Left kidney (tissue), 2 donors: ENCODE data around the gene DNAH6. TPM values are rescaled to one million over a fixed set of nuclear protein-coding genes. Genes with fewer than 3 reads are reported as not detected.

Experiments
- DNase-seq: peaks from one replicate; pipeline ENCODE4 v3.0.0-alpha.2; 2013
- polyA plus RNA-seq: library from polyadenylated mRNA; unstranded; fragments of 120-200 nt; gene quantifications from one replicate; pipeline ENCODE4 v1.2.1, GENCODE V29; 2013; ENCODE audit not compliant: insufficient read length

The DNAH6 gene
- polyA plus RNA-seq, 1 donor, result 3.6 TPM

DNA sequence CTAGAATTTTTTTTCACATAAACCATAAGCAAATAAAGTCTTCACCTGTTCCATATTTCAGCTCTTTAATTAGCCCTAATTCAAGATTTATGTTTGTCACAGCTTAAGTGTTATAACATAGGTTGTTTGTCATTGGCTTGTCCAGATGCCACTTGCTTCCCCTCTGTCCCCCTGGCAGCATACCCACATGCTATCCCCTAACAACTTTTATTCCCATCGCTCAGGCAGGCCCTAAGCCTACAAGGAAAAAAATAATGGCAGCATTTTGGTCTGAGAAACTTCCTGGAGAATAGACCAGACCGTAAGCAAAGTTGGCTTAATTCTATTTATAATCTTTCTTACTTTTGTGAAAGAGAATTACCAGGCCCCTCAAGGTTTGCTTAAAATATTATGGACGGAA, 173.9 kb downstream of the DNAH6 start:
- no peak for DNase-seq

DNA sequence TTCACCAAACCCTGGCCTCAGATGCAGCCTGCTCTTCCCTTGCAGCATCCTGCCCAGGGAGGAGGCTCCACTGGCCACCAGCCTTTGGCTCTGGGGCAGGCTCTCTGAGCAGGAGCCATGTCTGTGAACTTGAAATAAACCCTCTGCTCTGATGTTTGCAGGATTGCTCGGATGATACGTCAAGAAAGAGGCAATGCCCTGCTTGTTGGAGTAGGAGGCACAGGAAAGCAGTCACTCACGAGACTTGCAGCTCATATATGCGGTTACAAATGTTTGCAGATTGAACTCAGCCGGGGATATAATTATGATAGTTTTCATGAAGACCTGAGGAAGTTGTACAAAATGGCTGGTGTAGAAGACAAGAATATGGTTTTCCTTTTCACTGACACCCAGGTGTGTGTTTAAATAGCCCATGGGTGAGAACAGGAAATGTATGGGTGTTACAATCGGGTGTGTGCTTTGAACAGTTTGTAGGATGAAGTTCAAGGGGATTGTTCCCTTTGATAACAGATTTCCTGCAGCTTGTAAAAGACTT, 177.9 kb downstream of the DNAH6 start:
- DNase-seq, result no peak

DNA sequence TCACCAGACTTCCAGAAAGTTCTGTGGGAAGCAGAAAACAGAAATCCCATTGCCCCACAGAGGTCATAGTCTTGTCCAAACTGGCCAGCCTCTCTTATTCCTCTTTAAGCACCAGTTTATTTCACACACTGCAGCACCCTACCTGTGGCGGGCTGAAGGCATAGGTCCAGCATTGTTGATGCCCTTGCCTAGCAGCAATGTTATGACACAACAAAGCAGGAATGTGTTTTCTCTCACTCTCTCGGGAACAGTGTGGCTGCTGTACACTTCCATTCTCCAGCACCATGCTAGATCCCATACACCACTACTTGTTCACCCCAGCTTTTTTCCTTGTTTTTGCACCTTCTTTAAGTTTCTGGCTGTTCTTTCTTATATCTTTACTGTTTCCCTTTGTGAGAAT, 181.6 kb downstream of the DNAH6 start:
- DNase-seq, result no peak

- DNase-seq, result no peak
Observed at GRCh38 chr2:84700006-84700405, 183.7 kb downstream of the DNAH6 start.

DNA sequence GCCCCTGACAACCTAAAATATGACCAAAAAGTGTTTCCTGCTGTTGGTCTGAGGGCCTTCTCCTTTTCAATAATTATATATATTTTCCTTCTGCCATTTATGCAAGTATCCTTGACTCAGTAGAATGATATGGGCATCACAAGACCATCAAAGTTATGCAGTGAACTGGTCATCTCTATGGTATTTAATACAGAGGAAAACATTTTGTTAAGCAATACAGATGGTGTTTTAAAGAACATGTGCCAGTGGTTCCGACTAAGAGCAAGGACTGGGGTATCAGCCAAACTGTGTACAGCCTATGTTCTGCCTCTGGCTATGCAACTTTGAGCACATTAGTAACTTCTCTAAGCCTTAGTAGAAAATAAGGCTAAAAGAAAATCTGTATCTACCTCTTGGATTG, 185.6 kb downstream of the DNAH6 start:
- DNase-seq, result no peak

GRCh38 chr2:84702941-84703340, 186.6 kb downstream of the DNAH6 start:
- DNase-seq, result no peak

- DNase-seq, result no peak
Observed at GRCh38 chr2:84703831-84704230, 187.5 kb downstream of the DNAH6 start.

DNA sequence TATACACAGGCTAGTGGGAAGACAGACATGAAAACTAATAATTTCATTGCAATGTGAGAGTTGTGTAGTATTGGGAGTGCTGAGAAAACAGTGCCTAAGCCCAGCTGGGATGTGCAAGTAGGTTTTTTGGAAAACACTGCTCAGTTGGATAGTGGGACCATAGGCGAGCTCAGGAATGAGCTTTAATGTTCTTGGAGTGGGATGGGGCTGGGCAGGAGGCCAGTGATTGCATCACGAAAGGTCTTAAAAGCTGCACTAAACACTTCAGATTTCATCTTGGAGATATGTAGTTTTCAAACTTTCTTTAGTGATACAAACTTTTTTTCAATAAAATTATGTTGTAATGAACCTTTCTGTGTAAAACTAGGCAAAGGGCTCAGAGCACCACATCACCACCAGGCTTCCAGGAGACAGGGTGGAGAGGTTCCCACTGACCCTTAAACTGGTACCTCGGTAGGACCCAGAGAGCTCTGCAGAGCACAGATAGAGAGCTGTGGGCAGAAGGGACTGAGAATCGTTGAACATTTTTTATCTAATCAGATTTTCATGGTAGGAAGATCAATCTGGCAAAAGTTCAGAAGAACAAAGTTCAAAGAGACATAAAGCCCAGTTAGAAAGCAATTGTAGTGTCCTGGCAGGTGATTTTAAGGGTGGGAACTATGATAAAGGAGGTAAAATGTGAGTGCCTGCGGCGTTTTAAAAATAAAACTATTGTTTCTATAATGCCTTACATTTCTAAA, 188.4 kb downstream of the DNAH6 start:
- DNase-seq, result no peak

- DNase-seq, result no peak
Observed at GRCh38 chr2:84705858-84706257, 189.6 kb downstream of the DNAH6 start.

DNA sequence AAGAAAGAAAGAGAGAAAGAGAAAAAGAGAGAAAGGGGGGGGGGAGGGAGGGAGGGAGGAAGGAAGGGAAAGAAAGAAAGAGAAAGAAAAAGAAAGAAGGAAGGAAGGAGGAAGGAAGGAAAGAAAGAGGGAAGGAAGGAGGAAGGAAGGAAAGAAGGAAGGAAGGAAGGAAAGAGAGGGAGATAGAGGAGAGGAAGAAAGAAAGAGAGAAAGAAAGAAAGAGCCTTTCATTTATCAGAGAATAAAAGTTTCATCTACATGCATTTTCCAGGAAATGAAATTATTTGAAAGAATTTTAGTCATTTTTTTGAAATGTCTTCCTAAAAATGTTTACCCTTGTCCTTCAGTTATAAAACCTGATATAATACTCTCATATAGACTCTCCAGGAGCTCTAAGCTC, 192.1 kb downstream of the DNAH6 start:
- DNase-seq, result no peak

- no peak for DNase-seq
Observed at GRCh38 chr2:84711651-84712050, 195.4 kb downstream of the DNAH6 start.

- DNase-seq, result no peak
Observed at GRCh38 chr2:84713441-84713840, 197.1 kb downstream of the DNAH6 start.

GRCh38 chr2:84716564-84716963, 200.3 kb downstream of the DNAH6 start:
- DNase-seq, result no peak

GRCh38 chr2:84717302-84717701, 201.0 kb downstream of the DNAH6 start:
- DNase-seq, result no peak

- no peak for DNase-seq
Observed at GRCh38 chr2:84719434-84719833, 203.1 kb downstream of the DNAH6 start.

- no peak for DNase-seq
Observed at GRCh38 chr2:84723831-84724230, 207.5 kb downstream of the DNAH6 start.

GRCh38 chr2:84725717-84726116, 209.4 kb downstream of the DNAH6 start:
- DNase-seq, result no peak

- DNase-seq, result no peak
Observed at GRCh38 chr2:84727315-84727714, 211.0 kb downstream of the DNAH6 start.

- no peak for DNase-seq
Observed at GRCh38 chr2:84729224-84729623, 212.9 kb downstream of the DNAH6 start.

DNA sequence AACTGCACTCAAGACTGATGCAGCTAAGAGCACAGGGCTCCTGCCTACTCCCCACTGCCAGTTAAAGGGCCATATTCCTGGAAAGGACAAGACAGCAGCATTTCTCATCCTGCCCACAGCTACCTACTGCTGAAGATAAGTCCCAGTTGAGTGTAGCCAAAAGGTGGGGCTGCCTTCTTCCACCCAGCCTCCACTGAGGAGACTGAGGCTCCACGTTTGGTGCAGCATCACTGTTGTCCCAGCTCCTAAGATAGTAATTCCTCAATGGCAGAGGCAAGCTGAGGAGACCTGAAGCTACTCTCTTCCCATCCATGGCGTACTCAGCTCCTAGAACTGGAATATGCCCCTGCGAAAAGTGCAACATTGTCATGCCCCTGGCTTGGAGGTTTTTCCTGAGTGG, 214.9 kb downstream of the DNAH6 start:
- no peak for DNase-seq

- no peak for DNase-seq
Observed at GRCh38 chr2:84732897-84733778, 216.8 kb downstream of the DNAH6 start.

GRCh38 chr2:84735389-84735788, 219.1 kb downstream of the DNAH6 start:
- DNase-seq, result no peak

GRCh38 chr2:84741182-84741822, 225.0 kb downstream of the DNAH6 start:
- DNase-seq, result no peak
